Thoracic aorta (tissue), 2 donors: Measurements from ENCODE around the gene TNFAIP2. TPM values are rescaled to one million over a fixed set of nuclear protein-coding genes. Genes with fewer than 3 reads are reported as not detected.

Source experiments
- ATAC-seq: fragments of 150-250 bp; one replicate; pipeline ENCODE4 v1.8.0; 2017; ENCODE audit warnings: low read depth; ENCODE audit not compliant: insufficient number of reproducible peaks, low FRiP score
- DNase-seq: peaks from one replicate; pipeline ENCODE4 v3.0.0-alpha.2; 2020; ENCODE audit warnings: low spot score
- H3K27ac ChIP-seq, 2 donors: fragments of 200-600 bp; sonication (generic); 1 replicate in 1 of 2; 2 replicates in 1 of 2; pipeline ENCODE4 v1.5.1; 2016; ENCODE audit warnings: mild to moderate bottlenecking in 2 of 2, moderate library complexity in 2 of 2
- H3K27me3 ChIP-seq: fragments of 200-600 bp; sonication (generic); replicated peaks from 2 replicates; pipeline ENCODE4 v1.6.0; 2016; ENCODE audit warnings: mild to moderate bottlenecking; ENCODE audit not compliant: insufficient read depth
- H3K36me3 ChIP-seq: fragments of 200-600 bp; sonication (generic); one replicate; pipeline ENCODE4 v1.5.1; 2016
- H3K4me1 ChIP-seq, 2 donors: fragments of 200-600 bp; sonication (generic); 1 replicate in 1 of 2; 2 replicates in 1 of 2; pipeline versions ENCODE4 v1.5.1 to v1.6.0; 2016; ENCODE audit warnings: low read depth in 2 of 2, mild to moderate bottlenecking in 1 of 2; ENCODE audit not compliant: control insufficient read depth in 1 of 2
- H3K4me3 ChIP-seq: fragments of 200-600 bp; sonication (generic); 2 replicates; pipeline ENCODE4 v1.5.1; 2016; ENCODE audit warnings: mild to moderate bottlenecking
- H3K9me3 ChIP-seq: fragments of 200-600 bp; sonication (generic); 2 replicates; pipeline ENCODE4 v1.5.1; 2016
- CTCF ChIP-seq: fragments of 200-600 bp; sonication (generic); IDR thresholded peaks from one replicate; pipeline ENCODE4 v1.5.1; 2019; ENCODE audit warnings: antibody characterized with exemption
- total RNA-seq, 2 donors: library from RNA; depleted of rRNA; stranded (reverse); fragments of >200 nt; gene quantifications; one replicate each; pipeline versions ENCODE4 v1.1.0 to v1.2.3, GENCODE V29; 2016

The TNFAIP2 gene
- total RNA-seq, 2 donors from 2014 or later: 135 to 228 TPM

- Histone ChIP-seq H3K9me3 (no peaks in the 10 kb centered on the region), H3K36me3 (no peaks in the 10 kb centered on the region), H3K27ac (no peak overlapping the region), H3K27me3 (no peaks in the 10 kb centered on the region), H3K4me1 (peaks cover 0 to 10% of the 10 kb centered on the region in 2 donors), H3K4me3 (no peak overlapping the region)
- ATAC-seq: peak; percentile 37
- DNase-seq: no peak
- no peak for TF ChIP-seq CTCF
These were observed 37.8 kb downstream of the TNFAIP2 start for GRCh38 chr14:103161054-103161397.

GRCh38 chr14:103163199-103163598 lies 39.9 kb downstream of the TNFAIP2 start:
- ATAC-seq (no peak), DNase-seq (no peak)
- H3K27ac ChIP-seq: no peak overlapping the region
- H3K36me3 ChIP-seq: no peaks in the 10 kb centered on the region
- no peak overlapping the region for H3K4me3 ChIP-seq
- peaks cover 0 to 10% of the 10 kb centered on the region in 2 donors for H3K4me1 ChIP-seq
- no peak for TF ChIP-seq CTCF
- H3K27me3 ChIP-seq: no peaks in the 10 kb centered on the region
- H3K9me3 ChIP-seq: no peaks in the 10 kb centered on the region

- DNase-seq (no peak), ATAC-seq (no peak)
- no peaks in the 10 kb centered on the region for H3K36me3 ChIP-seq
- H3K27ac ChIP-seq: no peak overlapping the region
- peaks cover 0 to 10% of the 10 kb centered on the region in 2 donors for H3K4me1 ChIP-seq
- no peaks in the 10 kb centered on the region for H3K27me3 ChIP-seq
- H3K4me3 ChIP-seq: no peak overlapping the region
- no peak for TF ChIP-seq CTCF
- peaks cover 5% of the 10 kb centered on the region for H3K9me3 ChIP-seq
These were observed 40.7 kb downstream of the TNFAIP2 start for GRCh38 chr14:103164006-103164405.

- no peak for ATAC-seq
- peaks cover 12% of the 10 kb centered on the region for H3K9me3 ChIP-seq
- no peak overlapping the region for H3K27ac ChIP-seq
- peaks cover 0 to 10% of the 10 kb centered on the region in 2 donors for H3K4me1 ChIP-seq
- H3K36me3 ChIP-seq: no peaks in the 10 kb centered on the region
- H3K27me3 ChIP-seq: no peaks in the 10 kb centered on the region
- TF ChIP-seq CTCF: no peak
- DNase-seq: no peak
- no peak overlapping the region for H3K4me3 ChIP-seq
These were observed 41.5 kb downstream of the TNFAIP2 start for GRCh38 chr14:103164779-103165178.

GRCh38 chr14:103165323-103165722 lies 42.1 kb downstream of the TNFAIP2 start:
- peaks cover 12% of the 10 kb centered on the region for H3K9me3 ChIP-seq
- no peak for TF ChIP-seq CTCF
- no peaks in the 10 kb centered on the region for H3K36me3 ChIP-seq
- ATAC-seq: no peak
- H3K27ac ChIP-seq: no peak overlapping the region
- H3K4me3 ChIP-seq: no peak overlapping the region
- H3K4me1 ChIP-seq: peaks cover 0 to 10% of the 10 kb centered on the region in 2 donors
- DNase-seq: no peak
- H3K27me3 ChIP-seq: no peaks in the 10 kb centered on the region
